ENCODE data around the gene WASF1.

The WASF1 gene

DNA sequence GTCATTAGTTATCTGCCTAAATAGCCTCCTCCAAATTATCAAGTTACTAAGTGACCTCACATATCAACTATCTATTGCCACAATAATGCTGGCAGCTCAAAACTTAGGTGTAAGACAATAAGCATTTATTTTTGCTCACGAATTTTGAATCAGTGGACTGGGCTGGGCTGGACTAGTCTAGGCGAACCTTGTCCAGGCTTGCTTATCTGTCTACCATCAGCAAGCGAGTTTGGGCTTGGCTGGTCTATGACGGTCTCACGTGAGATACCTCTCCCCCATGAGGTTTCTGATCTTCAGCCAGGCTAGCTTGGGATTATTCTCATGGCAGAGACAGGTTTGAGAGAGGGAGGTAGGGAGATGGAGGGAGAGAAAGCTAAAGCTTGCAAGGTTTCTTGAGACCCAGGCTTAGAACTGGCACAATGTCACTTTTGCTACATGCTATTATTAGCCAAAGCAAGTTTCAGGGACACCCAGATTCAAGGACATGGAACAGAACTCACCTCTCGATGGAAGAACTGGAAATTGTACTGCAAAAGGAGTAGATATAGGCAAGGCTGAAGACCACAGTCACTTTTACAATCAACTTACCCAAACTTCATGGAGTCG lies 80.9 kb downstream of the WASF1 start:
- DNase-seq (ENCODE audit: low spot score), result no peak
- in situ Hi-C loops (cut with MboI; ENCODE audit: low pct_unique_long_range_greater_than_20kb, low sequenced_read_pairs, unreplicated experiment), result no loop called here
- TF ChIP-seq, protein P1, sequence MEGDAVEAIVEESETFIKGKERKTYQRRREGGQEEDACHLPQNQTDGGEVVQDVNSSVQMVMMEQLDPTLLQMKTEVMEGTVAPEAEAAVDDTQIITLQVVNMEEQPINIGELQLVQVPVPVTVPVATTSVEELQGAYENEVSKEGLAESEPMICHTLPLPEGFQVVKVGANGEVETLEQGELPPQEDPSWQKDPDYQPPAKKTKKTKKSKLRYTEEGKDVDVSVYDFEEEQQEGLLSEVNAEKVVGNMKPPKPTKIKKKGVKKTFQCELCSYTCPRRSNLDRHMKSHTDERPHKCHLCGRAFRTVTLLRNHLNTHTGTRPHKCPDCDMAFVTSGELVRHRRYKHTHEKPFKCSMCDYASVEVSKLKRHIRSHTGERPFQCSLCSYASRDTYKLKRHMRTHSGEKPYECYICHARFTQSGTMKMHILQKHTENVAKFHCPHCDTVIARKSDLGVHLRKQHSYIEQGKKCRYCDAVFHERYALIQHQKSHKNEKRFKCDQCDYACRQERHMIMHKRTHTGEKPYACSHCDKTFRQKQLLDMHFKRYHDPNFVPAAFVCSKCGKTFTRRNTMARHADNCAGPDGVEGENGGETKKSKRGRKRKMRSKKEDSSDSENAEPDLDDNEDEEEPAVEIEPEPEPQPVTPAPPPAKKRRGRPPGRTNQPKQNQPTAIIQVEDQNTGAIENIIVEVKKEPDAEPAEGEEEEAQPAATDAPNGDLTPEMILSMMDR (IDR thresholded peaks at IDR 0.05; ENCODE audit: extremely low read depth, insufficient read depth, missing control alignments), result no peak

DNA sequence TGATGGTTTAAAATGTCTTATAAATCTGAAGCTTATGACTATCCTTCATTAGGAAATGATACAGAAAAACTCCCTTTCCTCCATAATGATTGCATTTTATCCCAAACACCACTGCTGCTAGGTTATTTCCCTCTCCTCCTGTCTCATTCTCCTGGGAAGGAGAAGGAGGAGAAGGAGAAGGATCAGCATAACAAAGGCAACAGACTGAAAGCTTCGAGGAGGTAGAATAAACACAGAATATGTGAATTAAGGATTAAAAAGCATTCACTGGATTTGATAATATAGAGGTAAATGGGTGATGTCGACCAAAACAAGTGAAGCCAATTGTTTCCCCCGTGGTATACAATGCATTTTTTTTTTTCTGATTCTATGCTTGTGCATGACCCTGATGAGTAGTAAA lies 82.0 kb downstream of the WASF1 start:
- in situ Hi-C loops (cut with MboI; ENCODE audit: low pct_unique_long_range_greater_than_20kb, low sequenced_read_pairs, unreplicated experiment), result no loop called here
- no peak for DNase-seq (ENCODE audit: low spot score)
- TF ChIP-seq, protein P1 (IDR thresholded peaks at IDR 0.05; ENCODE audit: extremely low read depth, insufficient read depth, missing control alignments), result no peak

DNA sequence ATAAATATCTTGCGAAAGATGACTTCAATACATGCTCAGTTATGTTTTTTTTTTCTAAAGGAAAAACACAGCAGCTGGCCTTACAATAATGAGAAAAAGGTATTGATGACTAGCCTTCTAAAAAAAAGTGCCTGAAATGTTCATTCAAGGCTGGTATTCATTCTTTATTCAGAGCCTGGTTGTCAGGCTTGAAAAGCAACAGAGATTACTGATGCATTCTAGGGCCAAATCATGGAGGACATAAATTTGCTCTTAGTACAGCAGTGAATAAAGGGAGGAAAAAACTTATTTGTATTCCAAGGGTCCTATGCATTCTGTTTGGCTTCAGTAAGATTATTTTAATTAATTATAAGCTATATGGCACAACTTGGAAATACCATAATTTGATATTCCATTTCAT lies 83.5 kb downstream of the WASF1 start:
- in situ Hi-C loops (cut with MboI; ENCODE audit: low pct_unique_long_range_greater_than_20kb, low sequenced_read_pairs, unreplicated experiment), result no loop called here
- TF ChIP-seq, protein P1 (IDR thresholded peaks at IDR 0.05; ENCODE audit: extremely low read depth, insufficient read depth, missing control alignments), result no peak

DNA sequence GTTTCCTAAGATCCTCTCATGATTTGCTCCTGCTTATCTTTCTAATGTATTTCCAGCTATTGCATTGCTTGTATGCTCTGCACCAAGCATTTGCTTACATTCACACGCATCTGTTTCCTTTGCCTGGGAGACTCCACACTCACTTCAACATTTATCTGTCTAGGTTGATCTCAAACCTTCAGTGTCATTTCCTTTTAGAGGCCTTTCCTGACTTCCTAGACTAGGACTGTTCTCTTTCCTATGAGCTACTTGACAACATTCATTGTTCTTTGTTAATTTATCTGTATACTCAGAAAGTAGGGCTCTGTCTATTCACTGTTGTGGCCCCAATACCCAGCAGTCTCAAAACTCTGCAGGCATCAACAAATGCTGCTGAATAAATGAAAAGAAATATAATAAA lies 84.4 kb downstream of the WASF1 start:
- no peak for DNase-seq (ENCODE audit: low spot score)
- in situ Hi-C loops (cut with MboI; ENCODE audit: low pct_unique_long_range_greater_than_20kb, low sequenced_read_pairs, unreplicated experiment), result no loop called here
- TF ChIP-seq, protein P1 (IDR thresholded peaks at IDR 0.05; ENCODE audit: extremely low read depth, insufficient read depth, missing control alignments), result no peak

More for the DNA sequence above, 83.5 kb downstream of the WASF1 start:
- no peak for DNase-seq (ENCODE audit: low spot score)

DNA sequence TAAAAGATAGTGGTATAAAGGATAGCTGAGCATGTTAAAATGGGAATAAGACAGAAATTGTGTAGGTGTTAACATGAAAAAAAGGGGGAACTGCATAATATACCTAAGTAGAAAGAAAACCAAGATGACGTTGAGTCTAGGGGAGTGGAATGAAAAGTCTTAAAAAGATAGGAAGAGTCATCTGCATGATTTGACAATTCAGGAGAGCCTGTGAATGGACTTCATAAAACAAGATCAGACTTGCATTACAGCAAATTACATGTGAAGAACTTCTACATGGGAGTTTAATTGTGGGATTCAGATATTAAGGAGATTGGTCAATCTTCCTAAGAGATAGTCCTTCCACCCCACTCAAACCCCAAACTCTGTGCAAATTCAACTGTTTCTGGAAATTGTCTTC lies 85.5 kb downstream of the WASF1 start:
- no peak for DNase-seq (ENCODE audit: low spot score)
- in situ Hi-C loops (cut with MboI; ENCODE audit: low pct_unique_long_range_greater_than_20kb, low sequenced_read_pairs, unreplicated experiment), result no loop called here

DNA sequence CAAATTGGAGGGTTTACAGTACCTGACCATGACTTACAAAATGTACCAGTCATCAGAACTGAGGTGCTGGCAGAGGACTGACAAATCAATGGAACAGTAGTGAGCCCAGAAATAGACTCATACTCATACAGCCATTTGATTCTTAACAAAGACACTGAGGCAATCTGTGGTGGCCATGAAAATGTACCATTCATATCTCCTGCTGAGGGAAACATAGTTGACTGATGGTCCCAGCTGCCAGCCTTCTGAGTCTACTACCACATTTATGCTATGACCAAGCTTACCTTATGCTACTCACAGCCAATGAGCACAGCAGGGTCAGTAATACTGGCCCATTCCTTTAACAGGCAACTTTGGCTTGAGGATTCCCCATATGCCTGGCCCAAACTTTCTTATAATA lies 88.6 kb downstream of the WASF1 start:
- TF ChIP-seq, protein P1 (IDR thresholded peaks at IDR 0.05; ENCODE audit: extremely low read depth, insufficient read depth, missing control alignments), result no peak
- in situ Hi-C loops (cut with MboI; ENCODE audit: low pct_unique_long_range_greater_than_20kb, low sequenced_read_pairs, unreplicated experiment), result no loop called here
- DNase-seq (ENCODE audit: low spot score), result no peak

More for the DNA sequence above, 85.5 kb downstream of the WASF1 start:
- TF ChIP-seq, protein P1 (IDR thresholded peaks at IDR 0.05; ENCODE audit: extremely low read depth, insufficient read depth, missing control alignments), result no peak
